Psoas muscle (tissue), 8 donors: Measurements from ENCODE around the gene TCHH. TPM values are rescaled to one million over a fixed set of nuclear protein-coding genes. Genes with fewer than 3 reads are reported as not detected.

Experiments used
- ATAC-seq, 4 donors: fragments of 200-7000 bp; cut with Tn5 transposase; one replicate each; pipeline ENCODE4 v1.9.1; 2020; ENCODE audit warnings: moderate library complexity in 3 of 4, mild to moderate bottlenecking in 2 of 4
- DNase-seq, 2 donors: peaks; one replicate each; pipeline ENCODE4 v3.0.0-alpha.2; 2020
- H3K27ac ChIP-seq: fragments of 200-600 bp; one replicate; pipeline ENCODE4 v1.8.0; 2022
- H3K27me3 ChIP-seq, 3 donors: fragments of 200-600 bp in 1 of 3; one replicate each; pipeline versions ENCODE4 v1.6.1 to v1.8.0; 2013 to 2022; ENCODE audit warnings: low read length in 2 of 3, mild to moderate bottlenecking in 2 of 3, moderate library complexity in 1 of 3; ENCODE audit not compliant: insufficient read depth in 3 of 3
- H3K36me3 ChIP-seq, 2 donors: fragments of 200-600 bp in 1 of 2; one replicate each; pipeline versions ENCODE4 v1.6.1 to v1.8.0; 2013 to 2022; ENCODE audit warnings: low read depth in 1 of 2, mild to moderate bottlenecking in 1 of 2, moderate library complexity in 1 of 2; ENCODE audit not compliant: insufficient read depth in 1 of 2
- H3K4me1 ChIP-seq: fragments of 200-600 bp; one replicate; pipeline ENCODE4 v1.8.0; 2022
- H3K4me3 ChIP-seq: fragments of 200-600 bp; one replicate; pipeline ENCODE4 v1.8.0; 2022; ENCODE audit warnings: mild to moderate bottlenecking
- H3K9me3 ChIP-seq: fragments of 200-600 bp; one replicate; pipeline ENCODE4 v1.8.0; 2022
- WGBS, 3 donors: extraction: QIAGEN DNeasy Blood & Tissue Kit; methylation state at CpG; one replicate each; pipeline versions ENCODE4 v1.1.6 to v1.1.7; 2013; 5-methylcytosine and 5-hydroxymethylcytosine counted together
- intact Hi-C, 2 donors: fragments of 100-400 bp; cut with DNase I; formaldehyde crosslinking; loops; one replicate each; pipeline versions ENCODE4 v1.11.0 to v1.14.2; 2022
- polyA plus RNA-seq, 3 donors: library from polyadenylated mRNA; stranded (reverse); fragments of 200-250 nt; gene quantifications; one replicate each; pipeline ENCODE4 v1.2.3, GENCODE V29; 2013
- total RNA-seq, 4 donors: library from RNA; stranded (reverse); fragmentation: NEBNext Ultra II Directional in 2 of 4; extraction: Animal tissue kit (Norgen Biotek cat#: 25700) in 2 of 4; gene quantifications; one replicate each; pipeline versions ENCODE4 v1.2.1 to v1.2.4, GENCODE V29; 2021 to 2023
- TF ChIP-seq, protein P1 (sequence below): fragments of 200-600 bp; IDR thresholded peaks from one replicate; pipeline ENCODE4 v1.8.0; 2022; ENCODE audit warnings: antibody characterized with exemption
- donor health status: healthy with polysubstance abuse.
- donor health status: DM: no; HTN: no; CAD: no; lungs with moderate emphysema.
- donor health status: Bipolar disorder and iron deficiency.
- donor health status: healthy.
- donor health status: DM: yes; HTN: yes; CAD: no.
- donor health status: DM: no; HTN: no; CAD: no.
- donor health status: DM: no; HTN: no; CAD: no.
- donor health status: DM: yes; HTN: yes; CAD: no.

TCHH gene
- total and polyA plus RNA-seq, 7 donors: 0.01 to 0.04 (median 0.03) TPM; not detected in 3

GRCh38 chr1:152071123-152071522 lies 44.1 kb downstream of the TCHH start:
- intact Hi-C loops: no loop called here

DNA sequence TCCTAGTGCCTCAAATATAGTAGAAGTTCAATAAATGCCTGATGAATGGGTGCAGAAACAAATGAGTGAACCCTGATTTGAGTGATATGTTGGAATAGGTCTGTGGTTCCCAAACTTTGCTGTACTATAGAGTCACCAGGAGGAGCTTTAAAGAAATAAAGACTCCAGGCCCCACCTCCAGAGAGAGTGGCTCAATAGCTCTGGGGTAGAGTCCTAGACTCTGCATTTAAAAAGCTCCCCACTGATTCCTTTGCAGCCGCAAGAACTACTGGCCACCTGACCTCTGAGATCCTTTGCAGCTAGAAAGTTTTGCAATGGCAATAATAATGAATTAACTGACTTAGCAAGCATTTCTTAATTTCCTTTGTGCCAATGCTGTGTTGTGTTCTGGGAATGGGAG lies 47.3 kb downstream of the TCHH start:
- Histone ChIP-seq H3K27me3 (peaks cover 0 to 20% (median 8%) of the 10 kb centered on the region in 3 donors), H3K36me3 (no peaks in the 10 kb centered on the region), H3K4me3 (no peak overlapping the region), H3K4me1 (no peaks in the 10 kb centered on the region), H3K9me3 (no peaks in the 10 kb centered on the region), H3K27ac (no peak overlapping the region)
- TF ChIP-seq, protein P1, sequence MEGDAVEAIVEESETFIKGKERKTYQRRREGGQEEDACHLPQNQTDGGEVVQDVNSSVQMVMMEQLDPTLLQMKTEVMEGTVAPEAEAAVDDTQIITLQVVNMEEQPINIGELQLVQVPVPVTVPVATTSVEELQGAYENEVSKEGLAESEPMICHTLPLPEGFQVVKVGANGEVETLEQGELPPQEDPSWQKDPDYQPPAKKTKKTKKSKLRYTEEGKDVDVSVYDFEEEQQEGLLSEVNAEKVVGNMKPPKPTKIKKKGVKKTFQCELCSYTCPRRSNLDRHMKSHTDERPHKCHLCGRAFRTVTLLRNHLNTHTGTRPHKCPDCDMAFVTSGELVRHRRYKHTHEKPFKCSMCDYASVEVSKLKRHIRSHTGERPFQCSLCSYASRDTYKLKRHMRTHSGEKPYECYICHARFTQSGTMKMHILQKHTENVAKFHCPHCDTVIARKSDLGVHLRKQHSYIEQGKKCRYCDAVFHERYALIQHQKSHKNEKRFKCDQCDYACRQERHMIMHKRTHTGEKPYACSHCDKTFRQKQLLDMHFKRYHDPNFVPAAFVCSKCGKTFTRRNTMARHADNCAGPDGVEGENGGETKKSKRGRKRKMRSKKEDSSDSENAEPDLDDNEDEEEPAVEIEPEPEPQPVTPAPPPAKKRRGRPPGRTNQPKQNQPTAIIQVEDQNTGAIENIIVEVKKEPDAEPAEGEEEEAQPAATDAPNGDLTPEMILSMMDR: no peak
- DNase-seq: no peak
- no peak for ATAC-seq
- intact Hi-C loops: no loop called here
- WGBS, 3 donors: 32 to 44% (median 41%) methylated on average over 1 of the region's 1 CpG

More at GRCh38 chr1:152071123-152071522, 44.1 kb downstream of the TCHH start:
- WGBS, 3 donors: 59 to 74% (median 60%) methylated on average over 3 of the region's 3 CpGs
- Histone ChIP-seq H3K9me3 (no peaks in the 10 kb centered on the region), H3K27me3 (peaks cover 0 to 16% (median 10%) of the 10 kb centered on the region in 3 donors), H3K27ac (no peak overlapping the region), H3K36me3 (no peaks in the 10 kb centered on the region), H3K4me3 (no peak overlapping the region), H3K4me1 (no peaks in the 10 kb centered on the region)
- ATAC-seq (no peak), DNase-seq (no peak)
- TF ChIP-seq, protein P1: no peak

DNA sequence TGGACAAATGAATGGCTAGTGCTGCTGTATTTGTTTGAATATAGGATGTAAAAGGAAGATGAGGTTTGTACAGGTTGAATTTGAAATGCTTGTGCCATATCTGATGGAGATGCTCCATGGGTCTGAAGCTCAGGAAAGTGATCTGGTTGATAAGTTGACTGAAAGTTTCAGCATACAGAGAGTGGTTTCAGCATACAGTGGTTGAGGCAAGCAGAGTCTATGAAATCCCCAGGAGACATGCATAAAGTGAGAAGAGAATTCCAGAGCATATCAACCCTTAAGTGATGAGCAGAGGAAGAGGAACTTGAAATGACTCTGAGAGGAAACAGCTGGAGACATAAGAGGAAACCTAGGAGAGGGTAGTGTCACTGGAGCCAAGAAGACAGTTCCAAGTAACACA lies 48.1 kb downstream of the TCHH start:
- ATAC-seq: no peak
- TF ChIP-seq, protein P1: no peak
- H3K27ac ChIP-seq: no peak overlapping the region
- DNase-seq: no peak
- no peaks in the 10 kb centered on the region for H3K4me1 ChIP-seq
- intact Hi-C loops: no loop called here
- H3K9me3 ChIP-seq: no peaks in the 10 kb centered on the region
- no peaks in the 10 kb centered on the region for H3K36me3 ChIP-seq
- H3K4me3 ChIP-seq: no peak overlapping the region
- peaks cover 0 to 20% (median 5%) of the 10 kb centered on the region in 3 donors for H3K27me3 ChIP-seq

DNA sequence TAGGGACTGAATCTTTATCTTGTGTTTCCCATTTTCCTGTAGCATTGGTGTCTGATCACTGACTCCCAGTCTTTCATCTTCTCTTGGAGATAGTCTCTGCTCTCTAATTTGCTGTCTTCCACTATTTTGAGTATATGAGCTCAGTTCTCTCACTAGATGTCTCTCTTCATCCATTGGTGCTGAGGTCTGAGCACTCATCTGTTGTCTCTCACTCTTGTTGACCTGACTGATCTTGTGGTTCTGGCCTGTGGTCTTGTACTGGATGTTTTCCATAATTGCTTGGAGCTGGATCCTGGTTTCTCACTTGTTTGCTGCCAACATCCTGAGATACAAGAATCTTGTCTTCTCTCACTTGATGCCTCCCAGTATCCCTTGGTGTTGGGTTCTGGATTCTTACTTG lies 53.3 kb downstream of the TCHH start:
- intact Hi-C loops: no loop called here
- DNase-seq (no peak), ATAC-seq (no peak)
- Histone ChIP-seq H3K36me3 (no peaks in the 10 kb centered on the region), H3K4me1 (no peaks in the 10 kb centered on the region), H3K9me3 (no peaks in the 10 kb centered on the region), H3K27ac (no peak overlapping the region), H3K4me3 (no peak overlapping the region), H3K27me3 (peaks cover 3 to 43% (median 4%) of the 10 kb centered on the region in 3 donors)
- TF ChIP-seq, protein P1: no peak

Other genes with a start within 250 kb of the TCHH start
- gene THEM4, start 205.9 kb downstream of the TCHH start, total RNA-seq: 10 to 100 TPM; 10.1 to 20.4 (median 13.7) TPM
- gene THEM4, start 205.9 kb downstream of the TCHH start, polyA plus RNA-seq: 10 to 100 TPM; 12.3 to 20.2 (median 16.0) TPM
- 100 to 1,000 TPM in 1 of 4 donors, 10 to 100 TPM in 3; 41.8 to 150 (median 59.9) TPM for gene S100A10, start 121.6 kb downstream of the TCHH start, total RNA-seq
- gene S100A10, start 121.6 kb downstream of the TCHH start, polyA plus RNA-seq: 100 to 1,000 TPM in 1 of 3 donors, 10 to 100 TPM in 2; 30.5 to 414 (median 61.6) TPM
- gene S100A11, start 78.4 kb downstream of the TCHH start, total RNA-seq: 10 to 100 TPM; 36.7 to 68.5 (median 47.1) TPM
- gene S100A11, start 78.4 kb downstream of the TCHH start, polyA plus RNA-seq: 100 to 1,000 TPM in 1 of 3 donors, 10 to 100 TPM in 2; 61.2 to 500 (median 96.1) TPM
- not detected for gene TCHHL1, start 26.4 kb downstream of the TCHH start, total RNA-seq
- gene TCHHL1, start 26.4 kb downstream of the TCHH start, polyA plus RNA-seq: not detected
- gene RPTN, start 43.8 kb upstream of the TCHH start, total RNA-seq: not detected
- not detected for gene RPTN, start 43.8 kb upstream of the TCHH start, polyA plus RNA-seq
- gene HRNR, start 108.7 kb upstream of the TCHH start, total RNA-seq: not detected
- not detected for gene HRNR, start 108.7 kb upstream of the TCHH start, polyA plus RNA-seq
- not detected for gene FLG, start 209.8 kb upstream of the TCHH start, total RNA-seq
- under 1 TPM in 2 of 3 donors, not detected in 1; under 0.01 to 0.01 TPM for gene FLG, start 209.8 kb upstream of the TCHH start, polyA plus RNA-seq
- not detected for gene FLG2, start 244.6 kb upstream of the TCHH start, total RNA-seq
- not detected for gene FLG2, start 244.6 kb upstream of the TCHH start, polyA plus RNA-seq